IMR-90 (cell line): ENCODE measurements around the gene ARSB. TPM values are rescaled to one million over a fixed set of nuclear protein-coding genes. Genes with fewer than 3 reads are reported as not detected.

Experiments
- ATAC-seq: fragments of 200-7000 bp; cut with Tn5 transposase; 2 replicates; pipeline ENCODE4 v1.9.1; 2020; ENCODE audit warnings: low read depth, mild to moderate bottlenecking, moderate library complexity
- BruUV-seq: library from RNA; stranded (reverse); fragments of 400-500 nt; replicated peaks from 2 replicates; lab custom pipeline; 2021; lab: Mats Ljungman, UMichigan
- CTCF ChIA-PET: fragments of 300-600 bp; formaldehyde crosslinking; extraction: SDS; loops from one replicate; lab custom pipeline; 2021; ENCODE audit warnings: antibody characterized with exemption; lab: Yijun Ruan, JAX
- POLR2A ChIA-PET: fragments of 300-600 bp; sonication (Branson Sonifier 250); formaldehyde crosslinking; loops from one replicate; lab custom pipeline; 2022; ENCODE audit warnings: antibody characterized with exemption; ENCODE audit not compliant: unreplicated experiment; lab: Charles Lee
- DNase-seq: peaks from one replicate; pipeline ENCODE4 v3.0.0; 2013
- H2AFZ ChIP-seq: replicated peaks from 2 replicates; pipeline ENCODE3; 2013; ENCODE audit warnings: low read length, mild to moderate bottlenecking; ENCODE audit not compliant: poor library complexity
- H2AK5ac ChIP-seq: 2 replicates; pipeline ENCODE4 v1.6.1; 2013; ENCODE audit warnings: low read depth, low read length, inconsistent platforms
- H2AK9ac ChIP-seq: replicated peaks from 2 replicates; pipeline ENCODE3; 2013; ENCODE audit warnings: mild to moderate bottlenecking, low read depth, low read length, moderate library complexity; ENCODE audit not compliant: poor library complexity
- H2BK120ac ChIP-seq: 2 replicates; pipeline ENCODE4 v1.6.1; 2013; ENCODE audit warnings: low read depth, low read length, inconsistent platforms
- H2BK15ac ChIP-seq: 3 replicates; pipeline ENCODE4 v1.6.1; 2013; ENCODE audit warnings: low read depth, low read length, inconsistent platforms
- H2BK20ac ChIP-seq: 2 replicates; pipeline ENCODE4 v1.6.1; 2013; ENCODE audit warnings: low read depth, mild to moderate bottlenecking, inconsistent platforms, low read length, moderate library complexity
- H2BK5ac ChIP-seq: 2 replicates; pipeline ENCODE4 v1.6.1; 2013; ENCODE audit warnings: mild to moderate bottlenecking, low read depth, low read length, inconsistent platforms; ENCODE audit not compliant: poor library complexity, severe bottlenecking
- H3K14ac ChIP-seq: replicated peaks from 2 replicates; pipeline ENCODE4 v1.6.1; 2013; ENCODE audit warnings: low read depth, low read length, inconsistent platforms
- H3K18ac ChIP-seq: 2 replicates; pipeline ENCODE4 v1.6.1; 2013; ENCODE audit warnings: low read depth, low read length, control low read depth
- H3K23ac ChIP-seq: 2 replicates; pipeline ENCODE4 v1.6.1; 2013; ENCODE audit warnings: low read depth, low read length, inconsistent platforms
- H3K27ac ChIP-seq: 2 replicates; pipeline ENCODE4 v1.5.1; 2013; ENCODE audit warnings: mild to moderate bottlenecking, control low read depth, low read length; ENCODE audit not compliant: insufficient read depth
- H3K27me3 ChIP-seq: 2 replicates; pipeline ENCODE4 v1.6.1; 2013; ENCODE audit warnings: low read length; ENCODE audit not compliant: control insufficient read depth, insufficient read depth
- H3K36me3 ChIP-seq: 2 replicates; pipeline ENCODE4 v1.6.1; 2013; ENCODE audit warnings: low read length, mixed read lengths; ENCODE audit not compliant: control insufficient read depth, insufficient read depth
- H3K4ac ChIP-seq: 2 replicates; pipeline ENCODE4 v1.6.1; 2013; ENCODE audit warnings: low read depth, low read length, inconsistent platforms
- H3K4me1 ChIP-seq: 2 replicates; pipeline ENCODE4 v1.6.1; 2013; ENCODE audit warnings: low read length, mixed read lengths; ENCODE audit not compliant: control insufficient read depth, insufficient read depth
- H3K4me2 ChIP-seq: 2 replicates; pipeline ENCODE4 v1.6.1; 2013; ENCODE audit warnings: low read depth, mild to moderate bottlenecking, control low read depth, low read length, moderate library complexity
- H3K4me3 ChIP-seq: 2 replicates; pipeline ENCODE4 v1.5.1; 2013; ENCODE audit warnings: low read depth, mild to moderate bottlenecking, control low read depth, low read length, moderate library complexity; ENCODE audit not compliant: insufficient read depth
- H3K56ac ChIP-seq: 2 replicates; pipeline ENCODE4 v1.6.1; 2013; ENCODE audit warnings: low read length, inconsistent platforms; ENCODE audit not compliant: insufficient read depth; ENCODE audit errors: extremely low read depth
- H3K79me1 ChIP-seq, 2 experiments: 2 replicates each; pipeline ENCODE4 v1.6.1; 2013; ENCODE audit warnings: low read length in 2 of 2, inconsistent platforms in 1 of 2, low read depth in 1 of 2
- H3K9ac ChIP-seq: 2 replicates; pipeline ENCODE4 v1.6.1; 2013; ENCODE audit warnings: low read depth, low read length, control low read depth
- H3K9me1 ChIP-seq: 2 replicates; pipeline ENCODE4 v1.6.1; 2013; ENCODE audit warnings: low read length, inconsistent platforms; ENCODE audit not compliant: insufficient read depth
- H3K9me3 ChIP-seq: 2 replicates; pipeline ENCODE4 v1.6.1; 2013; ENCODE audit warnings: low read length; ENCODE audit not compliant: control insufficient read depth, insufficient read depth
- H4K20me1 ChIP-seq: 2 replicates; pipeline ENCODE4 v1.6.1; 2013; ENCODE audit warnings: low read length, inconsistent platforms; ENCODE audit not compliant: insufficient read depth
- H4K5ac ChIP-seq: 2 replicates; pipeline ENCODE4 v1.6.1; 2013; ENCODE audit warnings: mild to moderate bottlenecking, low read depth, low read length, control low read depth
- H4K8ac ChIP-seq, 2 experiments: 2 replicates each; pipeline ENCODE4 v1.6.1; 2013; ENCODE audit warnings: low read depth in 2 of 2, low read length in 2 of 2, control low read depth in 1 of 2, inconsistent platforms in 1 of 2
- H4K91ac ChIP-seq: 2 replicates; pipeline ENCODE4 v1.6.1; 2013; ENCODE audit warnings: low read depth, low read length, inconsistent platforms; ENCODE audit not compliant: insufficient read depth
- BHLHE40 ChIP-seq: fragments of 150-350 bp; IDR thresholded peaks from 2 replicates; pipeline ENCODE4 v1.6.1; 2016; ENCODE audit warnings: mild to moderate bottlenecking, low read depth, low read length
- CEBPB ChIP-seq: IDR thresholded peaks from 2 replicates; pipeline ENCODE4 v1.6.1; 2012; ENCODE audit warnings: low read depth, low read length, improper control_type of control experiment
- CHD1 ChIP-seq: IDR thresholded peaks from 2 replicates; pipeline ENCODE4 v1.6.1; 2012; ENCODE audit warnings: low read depth, low read length, improper control_type of control experiment
- FOS ChIP-seq: fragments of 150-350 bp; IDR thresholded peaks from 2 replicates; pipeline ENCODE4 v1.6.1; 2016; ENCODE audit warnings: low read depth, low read length
- MAFK ChIP-seq: IDR thresholded peaks from 2 replicates; pipeline ENCODE4 v1.6.1; 2012; ENCODE audit warnings: low read depth, low read length, improper control_type of control experiment
- MAZ ChIP-seq: IDR thresholded peaks from 2 replicates; pipeline ENCODE4 v1.6.1; 2012; ENCODE audit warnings: low read depth, mild to moderate bottlenecking, low read length, improper control_type of control experiment, moderate library complexity, borderline replicate concordance
- MXI1 ChIP-seq: IDR thresholded peaks from 2 replicates; pipeline ENCODE4 v1.6.1; 2012; ENCODE audit warnings: low read depth, mild to moderate bottlenecking, low read length, moderate library complexity, borderline replicate concordance
- NFE2L2 ChIP-seq: fragments of 150-350 bp; IDR thresholded peaks from 2 replicates; pipeline ENCODE4 v1.6.1; 2016; ENCODE audit warnings: low read depth, mild to moderate bottlenecking, low read length
- POLR2A ChIP-seq: IDR thresholded peaks from 2 replicates; pipeline ENCODE4 v1.6.1; 2012; ENCODE audit warnings: mild to moderate bottlenecking, low read depth, low read length
- RAD21 ChIP-seq: IDR thresholded peaks from 2 replicates; pipeline ENCODE4 v1.6.1; 2012; ENCODE audit warnings: low read length, improper control_type of control experiment
- RFX5 ChIP-seq: IDR thresholded peaks from 2 replicates; pipeline ENCODE4 v1.8.0; 2012; ENCODE audit warnings: low read depth, mild to moderate bottlenecking, low read length, moderate library complexity
- SMC3 ChIP-seq: fragments of 150-350 bp; IDR thresholded peaks from 2 replicates; pipeline ENCODE4 v1.6.1; 2016; ENCODE audit warnings: low read depth, mild to moderate bottlenecking, antibody characterized with exemption, low read length, moderate library complexity
- WGBS, 2 experiments: methylation state at CpG; one replicate each; pipeline versions ENCODE4 v1.1.5 to v1.1.7; 2013; ENCODE audit warnings: missing lambda C conversion rate in 2 of 2; ENCODE audit not compliant: insufficient read length in 1 of 2; ENCODE audit errors: extremely low coverage in 2 of 2; 5-methylcytosine and 5-hydroxymethylcytosine counted together
- dilution Hi-C: fragments of 300-500 bp; cut with HindIII; formaldehyde crosslinking; loops from one replicate; pipeline ENCODE4 v1.14.3; 2018; ENCODE audit warnings: low sequenced_read_pairs; ENCODE audit not compliant: unreplicated experiment
- in situ Hi-C: fragments of 300-500 bp; cut with MboI; formaldehyde crosslinking; loops from 3 replicates; pipeline ENCODE4 v1.14.3; 2019; ENCODE audit warnings: low sequenced_read_pairs, inconsistent platforms, mixed read lengths
- intact Hi-C: fragments of 100-400 bp; cut with micrococcal nuclease; formaldehyde crosslinking; loops from 2 replicates; pipeline ENCODE4 v1.10.0; 2022
- polyA plus RNA-seq, 3 experiments: library from polyadenylated mRNA; depleted of rRNA; stranded (reverse); fragments of >200 nt; gene quantifications; 2 replicates each; pipeline ENCODE4 v1.2.3, GENCODE V29; 2012; ENCODE audit warnings: low replicate concordance in 1 of 3
- total RNA-seq: library from RNA; depleted of rRNA; stranded (reverse); fragments of >200 nt; gene quantifications from 2 replicates; pipeline ENCODE4 v1.2.3, GENCODE V29; 2012
- TF ChIP-seq, protein P1 (sequence below): fragments of 150-350 bp; IDR thresholded peaks from 2 replicates; pipeline ENCODE4 v1.6.1; 2017; ENCODE audit warnings: mild to moderate bottlenecking, antibody characterized with exemption, low read length, low read depth
- TF ChIP-seq, protein P2 (sequence below): fragments of 150-350 bp; IDR thresholded peaks from 2 replicates; pipeline ENCODE4 v1.6.1; 2016; ENCODE audit warnings: low read depth, mild to moderate bottlenecking, low read length, moderate library complexity, borderline replicate concordance

ARSB gene
- total and polyA plus RNA-seq, 2 of the 4 experiments (the other 2 are of a cell fraction) = 16.0 to 16.3 TPM

DNA sequence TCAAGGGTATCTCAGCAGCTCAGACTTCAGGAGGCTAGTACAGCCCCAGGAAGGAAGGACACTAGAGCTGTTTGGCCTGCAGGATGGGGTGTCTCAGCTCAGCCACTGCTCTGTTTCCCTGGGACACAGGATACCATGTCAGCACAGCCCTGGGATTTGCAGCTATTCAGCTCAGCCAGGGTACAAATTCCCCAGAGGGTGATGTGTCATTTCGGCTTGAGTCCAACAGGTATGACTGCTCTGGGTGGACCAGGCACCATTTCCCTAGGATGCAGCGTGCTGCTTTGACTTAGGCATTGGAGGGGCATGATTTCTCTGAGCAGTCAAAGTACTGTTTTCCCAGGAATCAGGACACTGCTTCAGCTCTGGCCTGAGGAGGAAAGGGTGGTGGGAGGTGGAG is 130.1 kb downstream of the ARSB start:
- no peak overlapping the region for H3K4me2 ChIP-seq
- peaks cover 7% of the 10 kb centered on the region; the same call in 1 of the 2 replicates for H3K9me3 ChIP-seq
- no peaks in the 10 kb centered on the region for H3K9me1 ChIP-seq
- no peaks in the 10 kb centered on the region for H3K79me1 ChIP-seq
- H3K36me3 ChIP-seq = no peaks in the 10 kb centered on the region; the same call in 1 of the 2 replicates
- H2BK120ac ChIP-seq = no peak overlapping the region
- no peak overlapping the region for H3K9ac ChIP-seq
- no peak overlapping the region for H3K23ac ChIP-seq
- H2AK9ac ChIP-seq = no peak overlapping the region
- H2AK5ac ChIP-seq = no peak overlapping the region
- intact Hi-C loops = no loop called here
- dilution Hi-C loops = no loop called here
- H2BK20ac ChIP-seq = no peak overlapping the region
- no peak overlapping the region for H3K14ac ChIP-seq
- no peaks in the 10 kb centered on the region for H3K4me1 ChIP-seq
- no peak overlapping the region for H3K4ac ChIP-seq
- no peaks in the 10 kb centered on the region for H3K27me3 ChIP-seq
- POLR2A ChIA-PET = no interaction called here
- no peak overlapping the region for H2BK5ac ChIP-seq
- H3K4me3 ChIP-seq = no peak overlapping the region
- no peak overlapping the region for H2AFZ ChIP-seq
- no peak overlapping the region for H3K18ac ChIP-seq
- H4K20me1 ChIP-seq = no peaks in the 10 kb centered on the region
- H4K8ac ChIP-seq = no peak overlapping the region
- no peak overlapping the region for H4K5ac ChIP-seq
- in situ Hi-C loops = no loop called here
- BruUV-seq = no TSS peak
- TF ChIP-seq MXI1 (no peak), FOS (no peak), POLR2A (no peak), CEBPB (no peak), NFE2L2 (no peak), MAFK (no peak), SMC3 (no peak), RFX5 (no peak), CHD1 (no peak), BHLHE40 (no peak), RAD21 (no peak), MAZ (no peak)
- TF ChIP-seq, protein P1, sequence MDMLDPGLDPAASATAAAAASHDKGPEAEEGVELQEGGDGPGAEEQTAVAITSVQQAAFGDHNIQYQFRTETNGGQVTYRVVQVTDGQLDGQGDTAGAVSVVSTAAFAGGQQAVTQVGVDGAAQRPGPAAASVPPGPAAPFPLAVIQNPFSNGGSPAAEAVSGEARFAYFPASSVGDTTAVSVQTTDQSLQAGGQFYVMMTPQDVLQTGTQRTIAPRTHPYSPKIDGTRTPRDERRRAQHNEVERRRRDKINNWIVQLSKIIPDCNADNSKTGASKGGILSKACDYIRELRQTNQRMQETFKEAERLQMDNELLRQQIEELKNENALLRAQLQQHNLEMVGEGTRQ = no peak
- TF ChIP-seq, protein P2, sequence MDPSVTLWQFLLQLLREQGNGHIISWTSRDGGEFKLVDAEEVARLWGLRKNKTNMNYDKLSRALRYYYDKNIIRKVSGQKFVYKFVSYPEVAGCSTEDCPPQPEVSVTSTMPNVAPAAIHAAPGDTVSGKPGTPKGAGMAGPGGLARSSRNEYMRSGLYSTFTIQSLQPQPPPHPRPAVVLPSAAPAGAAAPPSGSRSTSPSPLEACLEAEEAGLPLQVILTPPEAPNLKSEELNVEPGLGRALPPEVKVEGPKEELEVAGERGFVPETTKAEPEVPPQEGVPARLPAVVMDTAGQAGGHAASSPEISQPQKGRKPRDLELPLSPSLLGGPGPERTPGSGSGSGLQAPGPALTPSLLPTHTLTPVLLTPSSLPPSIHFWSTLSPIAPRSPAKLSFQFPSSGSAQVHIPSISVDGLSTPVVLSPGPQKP = no peak
- WGBS, 2 experiments = no CpG with 5 or more reads among the region's 2 CpGs
- H3K27ac ChIP-seq = no peak overlapping the region
- H4K91ac ChIP-seq = no peak overlapping the region
- no peak overlapping the region for H3K56ac ChIP-seq
- DNase-seq (no peak), ATAC-seq (no peak)
- H2BK15ac ChIP-seq = no peak overlapping the region
- CTCF ChIA-PET = interaction anchor here (0.5 kb wide), 1 partner anchor 29 kb away, joined by 4 read pairs; no protein-coding TSS in a partner anchor
